Lower leg skin (tissue), 4 donors: ENCODE results near the gene CMTM5. TPM values are rescaled to one million over a fixed set of nuclear protein-coding genes. Genes with fewer than 3 reads are reported as not detected.

ENCODE experiments used
- DNase-seq, 2 donors: peaks; one replicate each; pipeline ENCODE4 v3.0.0-alpha.2; 2019; ENCODE audit warnings: low spot score in 2 of 2
- H3K4me3 ChIP-seq: fragments of 200-600 bp; sonication (generic); 2 replicates; pipeline ENCODE4 v1.5.1; 2017; ENCODE audit warnings: mild to moderate bottlenecking, low read depth; ENCODE audit not compliant: poor library complexity, severe bottlenecking
- CTCF ChIP-seq, 3 donors: fragments of 450-650 bp; IDR thresholded peaks; one replicate each; pipeline ENCODE4 v1.5.1; 2016; ENCODE audit warnings: antibody characterized with exemption in 3 of 3, mild to moderate bottlenecking in 3 of 3, moderate library complexity in 2 of 3
- POLR2A ChIP-seq, 2 donors: fragments of 450-650 bp; IDR thresholded peaks; one replicate each; pipeline ENCODE4 v1.6.1; 2016 to 2017; ENCODE audit warnings: antibody characterized with exemption in 2 of 2, mild to moderate bottlenecking in 1 of 2, moderate library complexity in 1 of 2
- WGBS, 2 donors: methylation state at CpG; one replicate each; pipeline ENCODE4 v1.1.5; 2018; 5-methylcytosine and 5-hydroxymethylcytosine counted together
- intact Hi-C: fragments of 100-400 bp; cut with DNase I; formaldehyde crosslinking; loops from one replicate; pipeline ENCODE4 v1.15.0; 2023; ENCODE audit warnings: low total_unique reads
- total RNA-seq, 4 donors: library from RNA; depleted of rRNA; stranded (reverse); fragments of >200 nt; gene quantifications; one replicate each; pipeline ENCODE4 v1.1.0, GENCODE V29; 2016

CMTM5 gene
- total RNA-seq, 4 donors from 2014 or later, result 0.38 to 0.58 TPM; not detected in 2

GRCh38 chr14:23351681-23352505, 25.0 kb upstream of the CMTM5 start:
- TF ChIP-seq CTCF (IDR thresholded peaks at IDR 0.05), result no peak
- no peak for TF ChIP-seq POLR2A (IDR thresholded peaks at IDR 0.05)
- peak in 1 of 2 donors; percentile 70 for DNase-seq
- intact Hi-C loops, result no loop called here
- peak overlapping the region; percentile 37 for H3K4me3 ChIP-seq
- 7 to 15% methylated on average over 28 to 51 of the region's 61 CpGs for whole genome bisulfite sequencing, 2 donors

DNA sequence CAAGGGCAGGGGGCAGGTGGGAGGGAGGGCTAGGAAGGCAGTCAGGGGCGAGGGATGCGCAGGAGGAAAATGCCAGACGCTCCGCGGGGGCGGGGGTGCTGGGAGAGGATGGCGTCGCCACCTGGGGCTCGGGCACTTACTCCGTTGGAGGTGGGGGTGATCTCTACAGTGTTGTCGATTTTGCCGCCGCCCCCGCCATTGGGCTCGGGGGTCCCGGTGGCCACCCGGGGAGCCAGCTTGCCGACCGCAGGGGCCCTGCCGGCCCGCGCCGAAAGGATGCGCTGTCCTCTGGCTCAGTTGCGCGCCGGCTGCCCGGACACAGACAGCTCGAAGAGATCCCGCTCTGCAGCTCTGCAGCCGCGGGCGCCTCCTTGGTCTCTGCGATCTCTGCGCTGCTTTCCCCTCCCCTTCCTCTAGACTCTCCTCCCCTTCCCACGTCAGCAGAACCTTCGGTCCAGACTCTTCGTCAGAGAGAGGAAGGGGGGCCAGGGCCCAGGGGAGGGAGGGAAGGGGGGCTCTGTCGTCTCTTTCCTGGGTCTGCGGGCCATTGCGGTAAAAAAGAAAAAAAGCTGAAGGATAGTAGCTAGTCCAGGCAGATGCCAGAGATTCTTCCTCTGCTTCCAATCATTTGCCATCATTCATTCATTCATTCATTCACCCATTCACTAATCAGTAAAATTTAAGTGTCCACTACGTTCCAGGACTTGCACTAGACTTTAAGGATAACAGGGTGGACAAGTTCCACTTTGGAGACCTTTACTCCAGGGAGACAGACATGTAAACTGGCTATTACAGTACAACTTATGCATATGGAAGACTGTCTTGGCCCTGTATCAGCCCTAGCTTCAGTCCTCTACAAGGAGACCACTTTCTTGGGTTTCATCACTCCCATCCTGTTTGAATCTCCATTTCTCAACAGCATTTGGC, 24.1 kb upstream of the CMTM5 start, which contains the start of gene SLC22A17:
Gene SLC22A17, minus strand, starts transcription at position 382 of the 927 bp plus-strand sequence.
- TF ChIP-seq POLR2A (IDR thresholded peaks at IDR 0.05), result no peak
- H3K4me3 ChIP-seq, result peak within 1 kb of the TSS; percentile 37
- intact Hi-C loops, result no loop called here
- DNase-seq, result peak; percentile 68 to 91
- WGBS, 2 donors, result 1% methylated on average over 42 of the region's 42 CpGs

DNA sequence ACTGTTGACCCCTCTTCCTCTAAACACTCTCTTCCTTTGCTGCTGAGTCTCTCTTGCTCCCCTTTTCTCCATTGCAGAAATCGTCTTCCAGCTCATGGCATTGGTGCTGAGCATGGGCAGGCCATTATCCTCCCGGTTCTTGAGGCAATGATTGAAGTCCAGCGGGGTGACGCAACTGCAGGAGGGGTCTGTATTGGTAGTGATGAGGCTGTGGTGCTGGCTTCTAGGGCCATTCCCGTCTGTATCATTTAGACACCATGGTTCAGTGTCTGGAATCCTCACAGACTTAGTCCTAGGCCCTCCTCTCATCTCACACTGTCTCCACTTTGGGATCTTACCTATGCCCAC, 23.4 kb upstream of the CMTM5 start:
- 62 to 72% methylated on average over 5 of the region's 5 CpGs for WGBS, 2 donors
- intact Hi-C loops, result no loop called here
- TF ChIP-seq POLR2A (IDR thresholded peaks at IDR 0.05) (no peak), CTCF (IDR thresholded peaks at IDR 0.05) (no peak)
- no peak overlapping the region for H3K4me3 ChIP-seq
- DNase-seq, result peak in 1 of 2 donors; percentile 72

DNA sequence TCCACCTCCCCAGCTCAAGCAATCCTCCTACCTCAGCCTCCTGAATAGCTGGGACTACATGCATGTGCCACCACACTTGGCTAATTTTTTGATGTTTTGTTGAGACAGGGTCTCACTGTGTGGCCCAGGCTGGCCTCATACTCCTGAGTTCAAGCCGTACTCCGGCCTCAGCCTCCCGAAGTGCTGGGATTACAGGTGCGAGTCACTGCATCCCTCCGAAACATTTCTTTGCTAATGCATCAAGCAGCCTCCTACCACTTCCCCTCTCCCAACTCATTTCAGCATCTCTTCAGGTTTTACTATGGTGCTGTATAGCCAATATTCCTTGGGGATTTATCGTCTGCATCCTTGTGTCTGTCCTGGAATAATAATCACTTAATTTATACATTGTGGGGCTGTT, 21.9 kb upstream of the CMTM5 start:
- H3K4me3 ChIP-seq, result no peak overlapping the region
- 78 to 85% methylated on average over 6 of the region's 6 CpGs for WGBS, 2 donors
- TF ChIP-seq POLR2A (IDR thresholded peaks at IDR 0.05), result no peak
- TF ChIP-seq CTCF (IDR thresholded peaks at IDR 0.05), result no peak
- intact Hi-C loops, result no loop called here
- peak in 1 of 2 donors; percentile 48 for DNase-seq

DNA sequence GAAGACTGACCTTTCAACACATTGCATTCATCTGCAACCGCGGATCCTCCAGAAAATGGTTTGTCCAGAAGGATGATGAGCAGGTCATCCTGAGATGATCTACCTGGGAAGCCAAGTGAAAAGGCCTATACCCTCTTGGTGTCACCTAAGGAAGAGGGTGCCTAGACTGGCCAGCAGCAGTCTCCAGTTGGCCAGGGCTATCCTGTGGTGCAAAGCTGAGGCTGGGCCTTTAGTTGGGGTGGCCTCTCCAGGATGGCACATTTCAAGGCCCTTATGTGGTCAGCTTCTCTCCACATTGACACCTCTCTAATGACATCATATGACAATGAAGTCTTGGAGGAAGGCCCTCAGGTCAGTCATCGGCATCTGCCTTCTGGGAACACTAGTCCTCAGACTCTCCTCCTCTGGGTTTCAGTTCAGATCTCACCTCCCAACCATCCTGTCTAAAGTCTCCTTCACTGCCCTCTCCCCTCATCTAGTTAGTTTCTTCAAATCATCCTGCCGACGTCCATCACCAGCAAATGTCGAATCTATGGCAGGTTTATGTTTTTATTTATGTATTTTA, 20.9 kb upstream of the CMTM5 start:
- WGBS, 2 donors, result 76 to 84% methylated on average over 6 of the region's 6 CpGs
- DNase-seq, result peak in 1 of 2 donors; percentile 53
- no peak overlapping the region for H3K4me3 ChIP-seq
- TF ChIP-seq POLR2A (IDR thresholded peaks at IDR 0.05), result no peak
- intact Hi-C loops, result no loop called here

GRCh38 chr14:23356662-23357061, 20.2 kb upstream of the CMTM5 start:
- WGBS, 2 donors, result 85 to 88% methylated on average over 4 of the region's 4 CpGs
- H3K4me3 ChIP-seq, result no peak overlapping the region
- intact Hi-C loops, result no loop called here
- DNase-seq, result peak in 1 of 2 donors; percentile 42
- TF ChIP-seq POLR2A (IDR thresholded peaks at IDR 0.05) (no peak), CTCF (IDR thresholded peaks at IDR 0.05) (no peak)
